ENCODE results near the gene MAPKAP1.

GRCh38 chr9:125439434-125440272 is 267.4 kb downstream of the MAPKAP1 start:
- TF ChIP-seq CTCF (IDR thresholded peaks at IDR 0.05) (no peak), POLR2A (IDR thresholded peaks at IDR 0.05) (no peak)

Data from suprapubic skin (tissue), 3 donors.